Activated CD8-positive, alpha-beta memory T cell treated with anti-CD3 and anti-CD28 coated beads for 36 hours (primary cell): Measurements from ENCODE around the gene ATG4B. TPM values are rescaled to one million over a fixed set of nuclear protein-coding genes. Genes with fewer than 3 reads are reported as not detected.

Experiments used
- CTCF ChIA-PET: fragments of 350-600 bp; sonication (Branson Sonifier 250); formaldehyde crosslinking; loops from one replicate; lab custom pipeline; 2021; ENCODE audit warnings: antibody characterized with exemption; lab: Charles Lee
- POLR2A ChIA-PET: fragments of 350-600 bp; sonication (Branson Sonifier 250); formaldehyde crosslinking; loops from one replicate; lab custom pipeline; 2021; ENCODE audit warnings: antibody characterized with exemption; lab: Charles Lee
- total RNA-seq, 2 experiments: library from RNA; stranded (reverse); gene quantifications; one replicate each; pipeline ENCODE4 v1.2.3, GENCODE V29; 2021

Gene ATG4B
- total RNA-seq, 2 experiments from 2014 or later = 85.1 to 85.3 TPM

DNA sequence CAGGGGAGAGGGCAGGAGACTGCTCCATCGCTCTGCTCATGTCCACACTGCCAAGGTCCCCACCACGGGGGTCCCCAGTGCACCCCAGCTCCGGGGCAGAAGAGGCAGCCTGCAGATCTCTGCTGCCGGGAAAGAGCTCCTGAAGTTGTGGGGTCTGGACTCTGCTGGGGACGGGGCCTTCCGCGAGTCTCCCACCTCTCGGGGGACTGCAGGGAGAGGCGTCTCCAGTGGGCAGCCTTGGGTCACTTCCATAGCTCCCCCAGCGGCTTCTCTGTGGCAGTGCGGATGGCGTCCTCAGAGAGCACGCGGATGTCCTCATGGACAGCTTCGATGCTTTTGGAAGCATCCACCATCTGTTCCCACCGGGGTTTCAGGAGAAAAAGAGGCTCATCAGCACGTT, 38.4 kb downstream of the ATG4B start:
- ChIA-PET CTCF (interaction anchor here (0.7 to 1.7 kb wide), 2 partner anchors 16 to 26 kb away, joined by 3 to 4 read pairs; partner anchors contain the start of gene ING5), POLR2A (no interaction called here)

DNA sequence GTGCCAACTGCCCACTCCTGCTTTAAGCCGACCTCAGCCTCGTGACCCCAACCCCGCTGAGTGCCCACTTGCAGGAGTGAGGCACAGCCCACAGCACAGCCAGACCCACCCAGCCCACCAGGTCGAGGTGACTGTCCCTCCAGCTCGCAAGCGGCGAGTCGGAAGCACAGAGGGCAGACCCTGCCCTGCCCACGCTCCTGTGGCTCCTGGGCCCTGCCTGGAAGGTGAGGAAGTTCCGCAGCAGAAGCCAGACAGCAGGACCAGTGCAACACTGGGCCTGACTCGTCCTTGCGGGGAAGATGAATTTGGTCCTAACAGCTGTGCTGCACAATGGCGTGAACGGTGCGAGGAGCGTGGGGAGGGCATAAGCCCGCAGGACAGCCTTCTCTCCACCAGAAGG, 39.2 kb downstream of the ATG4B start:
- POLR2A ChIA-PET = no interaction called here

DNA sequence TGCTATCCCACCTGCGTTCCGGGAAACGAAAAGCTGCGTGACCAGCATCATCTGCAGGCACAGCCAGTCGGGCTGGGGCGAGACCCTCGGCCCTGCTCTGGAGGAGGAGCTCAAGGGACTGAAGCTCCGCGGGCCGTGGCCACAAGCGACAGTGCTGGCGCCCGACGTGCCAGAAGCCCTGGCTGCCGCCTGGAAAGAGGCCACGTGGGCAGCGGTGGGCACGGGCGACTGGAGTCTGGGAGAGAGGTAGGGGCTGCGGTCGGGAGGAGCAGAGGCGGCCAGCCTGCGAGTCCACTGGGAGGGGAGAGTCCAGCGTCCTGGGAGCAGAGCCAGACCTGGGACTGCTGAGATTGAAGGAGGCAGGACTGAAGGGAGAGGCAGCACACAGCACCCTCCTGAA, 39.9 kb downstream of the ATG4B start:
- CTCF ChIA-PET = no interaction called here
- POLR2A ChIA-PET = no interaction called here

More for the DNA sequence above, 39.2 kb downstream of the ATG4B start:
- CTCF ChIA-PET = no interaction called here

DNA sequence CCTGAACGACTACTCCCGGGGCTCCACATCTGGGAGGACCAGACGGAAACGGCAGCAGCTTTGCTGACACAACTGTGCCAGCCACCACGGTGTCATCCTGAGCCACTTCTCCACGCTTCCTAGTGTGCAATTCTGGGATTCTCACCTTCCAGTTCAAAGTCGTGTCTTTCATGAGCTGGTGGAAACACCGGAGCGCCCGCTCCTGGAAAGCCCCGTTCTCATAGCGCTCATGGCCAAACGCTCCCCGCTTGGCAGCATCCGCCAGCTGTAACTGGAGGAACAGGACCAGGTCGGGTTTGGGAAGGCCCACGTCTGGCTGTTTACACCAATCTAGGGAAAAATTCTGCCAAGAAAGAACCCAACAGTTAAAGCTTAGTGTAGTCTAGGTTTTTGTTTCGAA, 40.8 kb downstream of the ATG4B start:
- CTCF ChIA-PET = no interaction called here
- POLR2A ChIA-PET = no interaction called here

DNA sequence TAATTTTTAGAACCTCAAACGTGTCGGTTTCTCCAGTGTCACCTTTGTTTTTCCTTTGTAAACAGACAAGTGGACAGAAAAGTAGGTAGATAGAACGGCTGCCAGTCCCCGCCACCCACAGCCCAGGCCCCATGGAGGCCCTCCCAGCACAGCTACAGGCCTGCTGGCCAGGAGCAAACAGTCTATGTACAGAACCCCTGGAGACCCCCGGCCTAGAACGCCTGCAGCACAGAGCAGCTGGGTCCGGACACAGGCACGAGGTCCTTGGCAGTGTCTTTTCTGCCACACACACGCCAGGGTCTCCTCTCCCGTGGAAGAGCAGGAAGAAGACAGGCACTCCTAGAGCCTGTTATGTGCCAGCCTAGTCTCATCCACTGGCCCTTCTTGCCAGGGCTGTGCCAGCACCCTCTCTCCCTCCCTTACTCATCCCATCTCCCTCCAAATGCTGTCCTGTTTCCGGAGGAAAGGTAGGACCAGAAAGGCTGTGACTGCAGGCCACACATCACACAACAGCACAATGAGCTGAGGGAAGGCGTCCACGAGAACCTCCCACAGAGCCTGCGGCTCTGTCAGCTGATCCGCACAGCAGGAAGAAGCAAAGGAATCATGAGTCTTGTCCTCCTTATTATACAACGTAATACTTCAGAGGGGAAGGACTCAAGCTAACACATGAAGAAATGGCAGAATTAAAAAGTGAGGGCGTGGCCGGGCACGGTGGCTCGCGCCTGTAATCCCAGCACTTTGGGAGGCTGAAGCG, 41.5 kb downstream of the ATG4B start:
- ChIA-PET CTCF (no interaction called here), POLR2A (no interaction called here)

DNA sequence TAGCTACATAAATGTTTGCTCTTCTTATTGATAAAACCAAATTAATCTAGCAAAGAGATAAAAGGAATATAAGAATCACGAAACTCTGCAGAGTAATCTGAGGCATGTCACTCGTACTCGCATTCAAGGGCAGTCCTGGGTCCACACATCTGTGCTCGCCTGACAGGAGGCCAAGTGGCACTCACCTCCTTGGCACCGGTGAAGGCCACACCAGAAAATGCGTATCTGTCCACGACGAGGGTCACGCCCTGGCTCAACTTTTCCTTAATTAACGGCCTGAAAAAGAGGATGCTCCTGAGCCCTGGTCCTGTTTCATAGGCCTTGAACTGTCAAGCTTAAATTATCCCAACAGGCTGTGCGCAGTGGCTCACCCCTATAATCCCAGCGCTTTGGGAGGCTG, 42.6 kb downstream of the ATG4B start:
- ChIA-PET POLR2A (no interaction called here), CTCF (no interaction called here)

DNA sequence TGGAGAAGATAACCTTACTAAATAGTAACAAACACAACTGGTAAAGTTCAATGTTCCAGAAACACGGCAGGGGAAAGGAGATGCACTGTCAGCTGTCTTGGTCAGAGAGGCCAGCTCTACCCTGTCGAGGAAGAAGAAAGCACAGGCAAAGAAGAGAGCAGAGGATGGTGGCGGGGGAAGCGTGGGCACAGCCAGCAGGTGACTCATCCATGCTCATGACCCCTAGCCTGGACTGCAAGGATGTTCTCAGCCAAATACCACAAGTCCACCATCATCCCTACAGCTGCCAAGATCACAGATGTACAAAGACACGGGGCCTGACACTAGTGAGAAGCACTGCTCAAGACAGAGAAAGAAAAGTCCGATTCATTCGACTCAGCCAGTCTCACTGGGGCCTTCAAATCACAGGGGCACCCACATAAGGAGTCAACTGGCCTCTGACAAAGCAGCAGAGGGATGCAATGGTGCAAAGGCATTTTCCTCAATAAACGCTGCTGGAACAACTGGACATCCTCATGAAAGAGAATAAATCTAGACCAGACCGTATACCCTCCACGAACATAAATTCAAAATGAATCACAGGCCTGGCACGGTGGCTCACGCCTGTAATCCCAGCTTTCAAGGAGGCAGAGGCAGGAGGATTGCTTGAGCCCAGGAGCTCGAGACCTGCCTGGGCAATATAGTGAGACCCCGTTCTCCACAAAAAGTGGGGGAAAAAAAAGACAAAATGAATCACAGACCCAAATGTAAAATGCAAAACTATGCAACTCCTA, 43.5 kb downstream of the ATG4B start:
- POLR2A ChIA-PET = no interaction called here
- CTCF ChIA-PET = no interaction called here

DNA sequence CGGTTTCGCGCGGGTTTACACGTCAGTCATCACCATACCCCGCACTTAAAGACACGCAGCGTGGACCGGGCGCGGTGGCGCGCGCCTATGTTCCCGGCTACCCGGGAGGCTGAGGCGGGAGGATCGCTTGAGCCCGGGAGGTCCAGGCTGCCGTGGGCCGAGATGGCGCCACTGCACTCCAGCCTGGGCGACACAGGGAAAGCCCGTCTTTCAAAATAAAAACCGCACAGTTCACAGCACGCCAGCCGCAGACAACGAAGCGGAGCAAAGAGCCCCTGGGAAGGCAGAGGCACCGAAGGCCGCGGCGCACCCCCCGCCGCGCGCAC, 48.8 kb downstream of the ATG4B start:
- ChIA-PET POLR2A (interaction anchor here (0.5 to 4.0 kb wide), 8 partner anchors 11 to 194 kb away, joined by 3 to 45 read pairs (median 5); partner anchors contain the start of genes ATG4B, ING5 and THAP4), CTCF (interaction anchor here (0.7 to 4.0 kb wide), 4 partner anchors 15 to 193 kb away, joined by 3 to 32 read pairs (median 5); partner anchors contain the start of genes D2HGDH and ING5)

DNA sequence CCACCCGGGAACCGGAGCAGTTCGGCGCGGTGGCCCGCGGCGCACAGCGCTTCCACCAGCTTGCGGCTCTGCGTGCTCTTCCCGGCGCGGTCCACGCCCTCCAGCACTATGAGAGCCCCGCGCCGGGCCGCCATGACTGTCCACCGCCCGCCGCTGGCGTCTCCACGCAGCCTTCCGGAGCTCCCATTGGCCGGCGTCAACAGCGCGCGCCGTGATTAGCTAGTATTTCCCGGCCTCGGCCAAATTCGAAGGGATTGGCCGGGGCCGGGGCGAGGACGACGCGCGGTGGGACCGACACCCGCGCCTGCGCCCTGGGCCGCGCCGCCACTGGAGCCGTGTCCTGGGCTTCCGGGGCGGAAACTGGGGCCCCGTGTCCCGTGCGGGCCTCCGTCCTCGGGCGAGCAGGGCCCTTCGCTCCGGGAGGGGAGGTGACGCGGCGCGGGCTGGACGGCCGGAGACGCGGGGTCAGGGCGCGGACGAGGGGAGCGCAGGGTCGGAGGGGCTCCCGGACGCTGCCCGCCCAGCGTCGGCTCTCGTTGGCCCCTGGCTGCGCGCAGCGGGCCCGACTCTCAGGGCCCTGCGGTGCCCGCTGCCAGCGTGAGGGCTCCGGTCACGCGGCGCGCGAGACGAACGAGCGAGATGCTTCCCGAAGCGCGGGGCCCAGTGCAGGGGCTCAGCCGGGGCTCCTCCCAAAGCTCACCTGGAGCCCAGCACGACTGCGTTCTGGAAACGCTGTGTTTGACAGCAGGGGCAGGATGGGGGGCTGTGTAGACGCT, 49.3 kb downstream of the ATG4B start, which contains the start of gene DTYMK:
Gene DTYMK, minus strand, starts transcription at position 166 of the 776 bp plus-strand sequence. Its CDS starts 32 bp downstream, at position 134.
- ChIA-PET POLR2A (interaction anchor here (0.5 to 4.0 kb wide), 8 partner anchors 10 to 194 kb away, joined by 3 to 45 read pairs (median 5); partner anchors contain the start of genes ATG4B, ING5 and THAP4), CTCF (interaction anchor here (0.7 to 4.0 kb wide), 4 partner anchors 14 to 192 kb away, joined by 3 to 32 read pairs (median 5); partner anchors contain the start of genes D2HGDH and ING5)

DNA sequence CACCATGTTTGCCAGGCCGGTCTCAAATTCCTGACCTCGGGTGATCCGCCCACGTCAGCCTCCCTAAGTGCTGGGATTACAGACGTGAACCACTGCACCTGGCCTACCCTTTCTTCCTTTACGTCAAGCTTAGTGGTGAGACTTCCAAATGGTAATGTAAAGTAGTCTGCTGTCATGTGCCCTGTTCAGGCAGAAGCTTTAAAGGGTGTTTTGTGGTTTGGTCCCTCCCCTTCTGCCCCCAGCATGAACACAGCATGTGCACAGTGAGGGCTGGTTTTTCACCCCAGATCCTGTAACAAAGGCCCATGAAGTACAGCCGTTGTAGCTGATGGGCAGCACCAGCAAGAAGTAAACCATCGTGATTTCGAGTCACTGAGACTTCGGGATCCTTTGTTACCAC, 51.8 kb downstream of the ATG4B start:
- CTCF ChIA-PET = interaction anchor here (1.1 to 4.0 kb wide), 2 partner anchors 12 to 374 kb away, joined by 3 to 32 read pairs; partner anchors contain the start of gene ING5

DNA sequence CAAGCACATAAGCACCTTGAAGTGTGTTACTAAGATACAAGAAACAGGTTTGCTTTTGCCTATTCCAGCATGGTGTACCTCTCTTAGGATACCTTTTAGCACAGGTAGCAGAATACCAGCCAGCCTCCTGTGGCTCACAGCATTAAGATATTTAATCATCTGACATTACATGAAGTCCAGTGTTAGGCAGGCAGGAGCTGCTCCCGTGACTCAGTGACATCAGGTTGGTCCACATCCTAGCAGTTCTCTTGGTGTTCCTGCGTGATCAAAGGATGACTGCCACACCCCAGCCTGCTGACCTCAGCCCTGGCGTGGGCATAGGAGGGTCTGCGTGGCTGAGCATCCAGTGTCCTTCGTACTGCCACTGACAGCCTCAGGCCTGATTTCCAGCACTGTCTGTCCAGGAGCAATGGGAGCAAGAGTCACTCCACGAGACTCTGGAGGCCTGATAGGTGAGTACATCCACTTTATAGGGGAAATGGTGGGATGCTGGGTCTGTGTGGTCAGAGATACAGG, 52.8 kb downstream of the ATG4B start:
- ChIA-PET CTCF (no interaction called here), POLR2A (no interaction called here)

More for the DNA sequence above, 51.8 kb downstream of the ATG4B start:
- POLR2A ChIA-PET = interaction anchor here (0.7 to 4.0 kb wide), 2 partner anchors 12 to 51 kb away, joined by 3 to 45 read pairs; partner anchors contain the start of gene ING5

DNA sequence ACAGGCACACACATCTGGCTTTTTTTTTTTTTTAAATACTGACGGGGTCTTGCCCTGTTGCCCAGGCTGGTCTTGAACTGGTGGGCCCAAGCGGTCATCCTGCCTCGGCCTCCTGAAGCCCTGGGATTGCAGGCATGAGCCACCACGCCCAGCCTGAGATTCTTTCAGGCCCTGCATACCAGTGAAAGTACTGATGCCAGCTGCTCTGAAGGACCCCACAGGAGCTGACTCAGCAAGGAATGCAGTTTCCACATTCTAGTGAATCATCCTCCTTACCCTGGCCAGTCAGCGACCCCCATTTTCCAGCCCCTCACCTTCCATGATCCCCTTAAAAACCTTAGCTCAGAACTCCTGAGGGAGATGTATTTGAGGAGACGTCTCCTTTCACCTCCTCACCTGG, 55.0 kb downstream of the ATG4B start:
- POLR2A ChIA-PET = no interaction called here
- CTCF ChIA-PET = interaction anchor here (0.7 to 1.3 kb wide), 2 partner anchors 73 to 186 kb away, joined by 3 read pairs; no protein-coding TSS in a partner anchor

DNA sequence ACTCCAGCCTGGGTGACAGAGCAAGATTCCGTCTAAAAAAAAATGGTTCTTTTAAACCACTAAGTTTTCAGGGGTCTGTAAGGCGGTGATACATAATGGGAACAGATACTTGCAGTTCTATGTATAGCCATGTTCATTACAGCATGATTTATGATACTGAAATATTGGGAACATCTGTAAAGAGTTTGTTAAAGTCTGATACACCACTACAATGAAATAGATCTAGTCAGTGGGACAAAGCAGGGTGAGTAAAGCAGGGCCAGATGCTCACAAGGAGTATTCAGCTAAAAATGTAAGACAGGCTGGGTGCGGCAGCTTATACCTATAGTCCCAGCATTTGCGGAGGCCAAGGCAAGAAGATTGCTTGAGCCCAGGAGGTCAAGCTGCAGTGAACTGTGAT, 58.2 kb downstream of the ATG4B start:
- ChIA-PET CTCF (no interaction called here), POLR2A (no interaction called here)

DNA sequence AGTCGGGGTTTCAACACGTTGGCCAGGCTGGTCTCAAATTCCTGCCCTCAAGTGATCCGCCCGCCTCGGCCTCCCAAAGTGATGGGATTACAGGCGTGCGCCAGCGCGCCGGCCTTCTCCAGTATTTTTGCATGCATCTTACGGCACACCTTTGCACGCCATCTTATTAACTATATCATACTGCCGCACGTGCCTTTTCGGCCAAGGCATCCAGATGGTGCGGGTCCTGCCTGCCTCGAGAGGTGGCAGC, 63.6 kb downstream of the ATG4B start:
- CTCF ChIA-PET = interaction anchor here (1.6 to 5.4 kb wide), 2 partner anchors 13 to 178 kb away, joined by 3 to 32 read pairs; partner anchors contain the start of gene DTYMK
- POLR2A ChIA-PET = interaction anchor here (0.6 to 5.3 kb wide), 5 partner anchors 13 to 592 kb away, joined by 3 to 45 read pairs (median 3); partner anchors contain the start of genes D2HGDH and DTYMK

DNA sequence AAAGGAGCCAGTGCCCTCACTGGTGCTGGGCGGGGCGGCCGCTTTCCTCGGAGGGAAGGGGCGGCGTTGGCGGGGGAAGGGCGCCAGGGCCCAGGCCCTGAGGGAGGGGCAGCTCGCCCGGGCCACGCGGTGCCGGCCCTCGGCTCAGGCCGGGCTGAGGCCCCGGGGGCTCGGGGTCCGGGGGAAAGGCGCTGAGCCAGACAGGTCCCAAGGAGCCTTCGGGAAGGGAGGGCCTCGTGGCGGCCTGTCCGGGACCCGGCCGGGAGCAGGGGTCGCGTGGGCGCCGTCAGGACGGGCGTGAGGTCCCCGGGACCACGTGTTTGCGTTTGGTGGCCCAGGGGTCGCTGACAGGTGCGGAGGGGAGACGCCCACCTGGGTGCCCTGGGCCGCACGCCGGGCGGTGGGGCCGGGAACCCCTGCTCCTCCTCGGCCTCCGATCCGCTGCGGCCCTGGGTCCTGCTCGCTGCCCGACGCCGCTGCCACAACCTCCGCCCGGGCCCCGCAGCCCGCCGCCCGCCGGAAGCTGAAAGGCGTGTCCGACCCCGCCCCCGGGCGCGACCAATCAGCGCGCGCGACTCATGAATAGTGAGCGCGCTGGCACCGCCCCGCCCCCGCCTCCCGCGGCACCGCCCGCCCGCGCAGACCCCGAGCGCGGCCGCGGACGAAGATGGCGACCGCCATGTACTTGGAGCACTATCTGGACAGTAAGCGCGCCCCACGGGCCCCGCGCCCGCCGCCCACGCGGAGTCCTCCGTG, 64.1 kb downstream of the ATG4B start, which contains the start of gene ING5:
Gene ING5, plus strand, starts transcription at position 641 of the 756 bp plus-strand sequence. Its CDS starts 27 bp downstream, at position 668.
- CTCF ChIA-PET = interaction anchor here (1.4 to 5.4 kb wide), 9 partner anchors 10 to 177 kb away, joined by 3 to 32 read pairs (median 4); partner anchors contain the start of gene DTYMK
- POLR2A ChIA-PET = interaction anchor here (0.6 to 5.3 kb wide), 9 partner anchors 10 to 593 kb away, joined by 3 to 45 read pairs (median 3); partner anchors contain the start of genes D2HGDH and DTYMK

DNA sequence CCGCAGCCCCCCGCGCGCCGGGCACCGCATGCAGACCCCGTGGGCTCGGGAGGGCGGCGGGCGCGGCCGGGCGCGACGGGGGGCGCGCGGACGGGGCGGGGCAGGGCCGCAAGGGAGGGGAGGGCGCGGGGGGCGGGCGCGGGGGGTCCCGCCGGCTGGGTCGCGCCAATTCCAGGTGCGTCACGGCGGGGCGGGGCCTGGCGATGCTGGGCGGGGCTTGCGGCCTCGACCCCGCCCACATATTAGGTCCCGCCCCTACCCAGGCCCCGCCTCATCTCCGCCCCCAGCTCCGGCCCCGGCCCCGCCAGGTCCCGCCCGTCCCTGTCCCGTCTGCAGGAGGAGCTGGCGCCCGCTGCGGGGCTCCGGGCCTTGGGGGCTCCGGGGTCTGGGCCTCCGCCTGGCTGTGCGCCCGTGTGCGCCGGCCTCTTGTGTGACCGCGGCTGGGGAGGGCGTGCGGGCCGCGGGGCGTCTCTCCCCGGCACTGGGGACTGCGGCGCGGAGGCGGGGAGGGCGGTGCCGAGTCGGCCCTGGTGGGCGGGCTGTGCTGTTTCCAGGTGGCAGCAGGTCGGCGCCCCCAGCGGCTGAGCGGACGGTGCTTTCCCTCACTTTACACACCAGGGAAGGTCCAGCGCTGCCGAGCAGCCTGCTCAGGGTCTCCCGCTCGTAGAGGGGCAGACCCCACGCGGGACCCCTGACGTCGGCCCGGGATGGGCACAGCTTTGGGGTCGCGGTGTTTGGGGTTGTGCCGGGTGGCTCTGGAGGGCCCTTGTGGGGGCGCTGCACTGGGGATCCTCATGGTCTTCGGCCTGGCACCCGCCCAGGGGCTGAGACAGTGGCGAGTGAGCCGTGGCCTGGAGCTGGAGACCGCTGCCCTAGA, 64.9 kb downstream of the ATG4B start:
- ChIA-PET POLR2A (interaction anchor here (0.7 to 5.3 kb wide), 7 partner anchors 9 to 147 kb away, joined by 3 to 45 read pairs (median 4); partner anchors contain the start of genes D2HGDH and DTYMK), CTCF (interaction anchor here (1.3 to 5.4 kb wide), 11 partner anchors 11 to 177 kb away, joined by 3 to 32 read pairs (median 4); partner anchors contain the start of genes D2HGDH and DTYMK)
